Cerebellar cortex (tissue), 1 donor: Measurements from ENCODE around the gene SPEM3.

Experiments
- DNase-seq: peaks from one replicate; pipeline ENCODE4 v3.0.0-alpha.2; 2015; ENCODE audit warnings: low spot score

The SPEM3 gene

GRCh38 chr17:7403977-7404736 lies 24.5 kb upstream of the SPEM3 start, which contains the start of gene TMEM256:
TMEM256 (minus strand) TSS chr17:7404097; CDS start chr17:7404084, 13 bp downstream.
- DNase-seq = peak; percentile 100

GRCh38 chr17:7404737-7405349 lies 23.8 kb upstream of the SPEM3 start:
- DNase-seq = no peak

- DNase-seq = peak; percentile 33
Observed at GRCh38 chr17:7405350-7406234, 23.1 kb upstream of the SPEM3 start.

DNA sequence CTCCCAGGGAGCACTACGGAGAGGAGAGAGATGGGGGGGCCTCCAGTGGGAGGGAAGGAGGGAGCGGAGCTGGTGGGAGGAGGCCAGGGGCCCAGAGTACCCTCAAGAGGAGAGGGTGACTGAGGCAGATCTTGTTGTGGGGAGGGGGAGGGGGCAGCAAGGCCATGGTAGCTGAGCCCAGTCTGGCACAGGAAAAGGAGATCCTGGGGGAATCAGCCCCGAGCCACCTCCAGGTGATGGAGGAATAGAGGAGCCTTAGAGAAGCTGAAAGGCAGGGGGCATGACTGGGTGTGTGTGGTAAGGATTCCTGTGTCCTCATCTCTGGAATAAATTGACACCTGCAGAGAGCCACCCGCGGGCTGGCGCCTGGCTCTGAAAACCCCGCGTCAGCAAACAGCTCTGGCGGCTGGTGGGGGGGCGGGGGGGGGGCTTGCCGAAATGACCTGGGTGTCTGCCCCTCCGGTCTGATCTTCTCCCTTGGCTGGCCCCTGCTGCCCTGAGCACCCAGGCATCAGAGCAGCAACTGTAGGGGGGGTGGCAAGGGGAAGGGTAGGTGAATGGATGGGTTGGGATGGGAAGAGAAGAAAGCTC lies 22.3 kb upstream of the SPEM3 start:
- no peak for DNase-seq

GRCh38 chr17:7407082-7407481 lies 21.6 kb upstream of the SPEM3 start:
- DNase-seq = no peak

DNA sequence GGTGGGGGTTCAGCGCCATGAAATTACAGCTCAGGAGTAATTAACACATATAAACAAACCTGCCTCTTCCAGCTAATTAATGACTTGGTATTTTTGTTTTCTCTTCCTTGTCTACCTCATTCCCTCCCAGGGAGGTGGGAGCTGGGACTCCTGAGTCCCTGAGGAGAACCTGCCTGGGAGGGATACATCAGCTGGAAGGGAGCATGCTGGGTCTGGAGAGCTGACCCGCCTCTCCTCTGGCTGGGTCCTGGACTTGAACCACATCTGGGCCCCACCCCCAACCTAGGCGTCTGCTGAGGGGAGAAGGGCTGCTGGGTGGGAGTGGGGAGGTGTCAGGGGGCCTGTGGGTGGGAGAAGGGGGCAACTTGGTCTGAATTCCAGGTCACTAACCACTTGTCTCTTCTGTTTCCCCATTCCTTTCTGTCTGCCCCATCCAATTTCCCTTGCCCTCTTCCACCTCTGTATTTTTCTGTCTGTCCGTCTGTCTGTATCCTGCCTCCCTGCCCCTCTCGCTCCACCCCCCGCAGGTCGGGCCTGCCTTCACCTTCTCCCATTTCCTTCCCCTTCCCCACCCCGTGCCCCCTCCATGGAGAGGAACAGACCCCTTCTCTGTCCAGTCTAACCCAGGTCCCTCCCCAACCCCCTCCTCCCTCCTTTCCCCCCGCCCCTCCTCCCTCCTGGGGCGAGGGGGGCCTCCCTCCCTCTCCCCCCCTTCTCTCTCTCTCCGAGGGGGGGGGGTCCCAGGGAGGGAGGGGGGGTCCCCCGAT lies 21.0 kb upstream of the SPEM3 start, which contains the start of gene NLGN2:
Gene NLGN2 (plus strand): TSS at position 361 of the 767 bp plus-strand sequence. CDS start 411 bp downstream, outside the sequence.
- DNase-seq = no peak

GRCh38 chr17:7408252-7408727 lies 20.4 kb upstream of the SPEM3 start:
- no peak for DNase-seq

GRCh38 chr17:7408863-7409262 lies 19.8 kb upstream of the SPEM3 start:
- DNase-seq = no peak

DNA sequence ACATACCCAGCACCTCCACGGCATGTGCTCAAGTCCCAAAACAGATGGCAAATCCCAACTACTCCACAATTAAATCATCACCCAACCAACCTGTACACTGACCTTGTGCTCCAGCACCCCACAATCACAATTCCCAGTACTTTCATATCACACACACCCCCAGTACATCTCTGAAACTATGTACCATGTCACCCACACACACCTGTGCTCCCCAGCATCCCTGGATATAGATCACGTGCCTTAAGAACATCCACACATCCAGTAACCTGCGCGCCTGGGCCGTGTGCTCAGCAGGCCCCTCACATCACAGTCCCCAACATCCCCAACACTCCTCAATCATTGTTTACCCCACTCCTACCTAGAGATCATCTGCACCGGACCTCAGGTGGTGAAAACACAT lies 18.9 kb upstream of the SPEM3 start:
- DNase-seq = no peak

DNA sequence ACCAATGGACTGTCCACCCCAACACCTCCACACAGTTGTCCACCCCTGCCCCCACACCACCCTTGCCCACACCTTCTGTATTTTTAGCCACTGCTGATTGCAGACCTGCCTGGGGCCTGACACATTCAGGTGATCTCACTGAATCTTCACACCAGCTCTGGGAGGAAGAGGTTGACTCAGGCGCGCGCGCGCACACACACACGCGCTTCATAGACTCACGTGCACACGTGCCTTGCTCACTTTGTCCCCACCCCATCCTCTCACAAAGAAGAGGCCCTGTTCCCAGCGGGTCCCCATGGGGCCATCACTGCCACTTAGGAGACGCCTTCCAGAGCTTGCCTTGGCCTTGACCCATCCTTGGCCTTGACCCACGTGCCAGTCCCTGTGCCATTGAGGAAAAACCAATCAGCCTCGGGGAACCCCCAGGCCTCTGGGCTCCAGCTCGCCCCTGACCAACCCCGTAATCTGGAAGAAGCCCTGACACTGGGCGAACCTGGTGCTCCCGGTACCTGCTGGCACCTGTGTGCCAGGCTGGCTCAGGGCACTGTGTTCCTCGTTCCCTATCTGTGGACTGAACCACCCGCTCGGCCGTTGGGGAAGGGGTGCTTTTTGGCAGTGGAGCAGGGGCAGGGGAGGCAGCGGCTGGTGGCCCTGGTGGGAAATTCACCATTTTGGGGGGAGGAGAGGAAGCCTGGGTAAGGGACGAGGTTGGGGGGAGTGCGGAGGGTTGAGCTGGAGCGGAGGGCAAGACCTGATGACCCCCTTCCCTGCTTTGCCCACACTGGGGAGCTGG lies 17.8 kb upstream of the SPEM3 start:
- DNase-seq = no peak

GRCh38 chr17:7411427-7411750 lies 17.3 kb upstream of the SPEM3 start:
- DNase-seq = no peak

DNA sequence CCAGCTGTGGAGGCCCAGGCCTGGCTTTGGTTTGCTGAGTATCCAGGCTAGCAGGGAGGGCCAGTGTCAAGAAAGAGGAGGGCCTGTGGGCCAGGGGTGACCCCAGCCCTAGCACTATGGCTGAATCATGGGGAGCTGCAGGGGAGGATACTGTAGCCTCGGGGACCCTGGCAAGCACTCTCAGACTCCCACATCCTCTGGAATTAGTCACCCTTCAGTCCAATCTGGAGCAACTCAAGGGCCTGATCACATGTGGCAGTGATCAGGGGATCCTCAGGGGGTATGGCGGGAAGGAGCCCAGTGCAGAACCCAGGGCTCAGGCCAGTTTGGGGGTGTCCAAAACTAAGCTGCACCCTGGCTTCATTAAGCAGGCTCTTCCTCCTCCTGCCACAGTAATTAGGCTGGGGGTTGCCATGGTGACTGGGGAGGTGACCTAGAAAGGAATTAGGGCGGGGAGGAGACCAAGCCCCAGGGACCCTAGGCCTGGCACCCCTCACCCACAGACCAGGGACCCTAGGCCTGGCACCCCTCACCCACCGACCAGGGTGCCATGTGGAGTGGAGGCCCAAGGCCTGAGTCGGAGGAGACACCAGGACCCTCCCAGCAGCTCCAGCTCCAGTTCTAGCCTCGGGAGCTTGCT lies 15.2 kb upstream of the SPEM3 start:
- no peak for DNase-seq

DNA sequence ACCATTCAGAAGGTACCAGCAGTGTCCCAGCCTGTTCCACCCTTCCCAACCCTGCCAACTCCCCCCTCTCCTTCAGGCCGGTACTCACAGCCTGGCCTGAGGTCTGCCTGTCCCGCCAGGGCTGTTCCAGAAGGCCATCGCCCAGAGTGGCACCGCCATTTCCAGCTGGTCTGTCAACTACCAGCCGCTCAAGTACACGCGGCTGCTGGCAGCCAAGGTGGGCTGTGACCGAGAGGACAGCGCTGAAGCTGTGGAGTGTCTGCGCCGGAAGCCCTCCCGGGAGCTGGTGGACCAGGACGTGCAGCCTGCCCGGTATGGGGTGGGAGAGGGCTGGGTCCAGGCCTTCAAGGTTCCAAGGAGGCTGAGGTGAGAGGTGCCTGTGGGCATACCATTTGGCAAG lies 13.8 kb upstream of the SPEM3 start:
- DNase-seq = no peak

GRCh38 chr17:7415784-7416183 lies 12.9 kb upstream of the SPEM3 start:
- DNase-seq = no peak

- DNase-seq = no peak
Observed at GRCh38 chr17:7416323-7416722, 12.3 kb upstream of the SPEM3 start.

DNA sequence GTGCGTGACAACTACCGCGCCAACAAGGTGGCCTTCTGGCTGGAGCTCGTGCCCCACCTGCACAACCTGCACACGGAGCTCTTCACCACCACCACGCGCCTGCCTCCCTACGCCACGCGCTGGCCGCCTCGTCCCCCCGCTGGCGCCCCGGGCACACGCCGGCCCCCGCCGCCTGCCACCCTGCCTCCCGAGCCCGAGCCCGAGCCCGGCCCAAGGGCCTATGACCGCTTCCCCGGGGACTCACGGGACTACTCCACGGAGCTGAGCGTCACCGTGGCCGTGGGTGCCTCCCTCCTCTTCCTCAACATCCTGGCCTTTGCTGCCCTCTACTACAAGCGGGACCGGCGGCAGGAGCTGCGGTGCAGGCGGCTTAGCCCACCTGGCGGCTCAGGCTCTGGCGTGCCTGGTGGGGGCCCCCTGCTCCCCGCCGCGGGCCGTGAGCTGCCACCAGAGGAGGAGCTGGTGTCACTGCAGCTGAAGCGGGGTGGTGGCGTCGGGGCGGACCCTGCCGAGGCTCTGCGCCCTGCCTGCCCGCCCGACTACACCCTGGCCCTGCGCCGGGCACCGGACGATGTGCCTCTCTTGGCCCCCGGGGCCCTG lies 11.5 kb upstream of the SPEM3 start:
- DNase-seq = no peak

GRCh38 chr17:7418472-7419152 lies 10.0 kb upstream of the SPEM3 start:
- DNase-seq = no peak

DNA sequence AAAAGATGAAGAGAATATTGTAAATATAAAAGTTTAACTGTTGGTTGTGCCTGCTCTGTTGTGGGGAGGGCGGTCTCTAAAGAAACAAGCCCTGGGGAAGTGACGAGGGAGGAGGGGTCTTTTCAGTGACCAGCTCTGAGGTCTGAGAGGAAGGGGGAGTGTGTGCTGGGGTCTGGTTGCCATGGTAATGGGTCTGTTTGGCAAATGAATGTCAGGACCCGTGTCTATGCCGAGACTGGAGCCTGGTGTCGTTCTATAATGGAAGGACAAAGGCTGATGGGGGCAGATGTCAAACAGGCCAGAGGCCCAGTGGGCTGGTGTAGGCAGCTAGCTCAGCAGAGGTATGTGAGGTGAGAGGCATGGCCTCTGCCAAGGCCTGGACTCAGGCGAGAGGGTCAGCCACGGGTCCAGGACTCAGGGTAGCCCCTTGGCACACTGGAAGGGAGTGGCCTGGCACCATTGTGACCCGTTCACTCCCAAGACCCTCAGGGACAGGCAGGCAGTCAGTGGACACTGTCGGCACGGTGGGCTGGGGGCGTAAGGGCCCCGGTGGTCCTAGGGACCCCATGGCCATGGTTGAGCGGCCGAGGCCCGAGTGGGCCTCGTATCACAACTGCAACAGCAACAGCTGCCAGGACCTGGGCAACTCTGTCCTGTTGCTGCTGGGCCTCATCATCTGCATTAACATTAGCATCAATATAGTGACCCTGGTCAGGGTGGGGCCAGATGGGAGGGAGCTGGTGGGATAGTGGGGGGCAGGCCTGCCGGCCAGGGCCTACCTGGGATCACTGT lies 8.6 kb upstream of the SPEM3 start, which contains the start of gene SPEM1:
Gene SPEM1 (plus strand): TSS at position 506 of the 792 bp plus-strand sequence. CDS start 61 bp downstream, at position 567.
- DNase-seq = no peak
